ENCODE results near the gene SPTBN1. TPM values are rescaled to one million over a fixed set of nuclear protein-coding genes. Genes with fewer than 3 reads are reported as not detected.

Gene SPTBN1
- total RNA-seq, 2 donors from 2014 or later, result 179 to 194 TPM

- no peak for DNase-seq
- Mint-ChIP-seq H3K27ac (no peak overlapping the region), H3K4me1 (peaks cover 8% of the 10 kb centered on the region), H3K9me3 (no peaks in the 10 kb centered on the region), H3K36me3 (ENCODE audit: low read depth) (peaks cover 21% of the 10 kb centered on the region), H3K27me3 (ENCODE audit: insufficient read depth) (no peaks in the 10 kb centered on the region), H3K4me3 (no peak overlapping the region)
- no peak overlapping the region for H3K4me3 ChIP-seq (ENCODE audit: low read length)
- H3K4me1 ChIP-seq (ENCODE audit: control insufficient read depth, insufficient read depth, low read length), result no peaks in the 10 kb centered on the region
- no peak overlapping the region for H3K9ac ChIP-seq (ENCODE audit: extremely low read depth, low read length, poor library complexity, severe bottlenecking)
- WGBS, 2 experiments (ENCODE audit: insufficient coverage in 1 of 2, insufficient read length in 1 of 2), result 96 to 100% methylated on average over 3 to 4 of the region's 4 CpGs
- TF ChIP-seq CTCF (conservative IDR thresholded peaks at IDR 0.05), result no peak
- no peak overlapping the region for H3K27ac ChIP-seq (ENCODE audit: low read depth, low read length)
- H3K9me3 ChIP-seq (ENCODE audit: control insufficient read depth, low read length), result no peaks in the 10 kb centered on the region
- peaks cover 18% of the 10 kb centered on the region for H3K36me3 ChIP-seq (ENCODE audit: control insufficient read depth, insufficient read depth, low read length)
- H3K27me3 ChIP-seq (ENCODE audit: control insufficient read depth, insufficient read depth, low read length, poor library complexity, severe bottlenecking), result no peaks in the 10 kb centered on the region
Observed at GRCh38 chr2:54523324-54523959, 67.3 kb downstream of the SPTBN1 start.

DNA sequence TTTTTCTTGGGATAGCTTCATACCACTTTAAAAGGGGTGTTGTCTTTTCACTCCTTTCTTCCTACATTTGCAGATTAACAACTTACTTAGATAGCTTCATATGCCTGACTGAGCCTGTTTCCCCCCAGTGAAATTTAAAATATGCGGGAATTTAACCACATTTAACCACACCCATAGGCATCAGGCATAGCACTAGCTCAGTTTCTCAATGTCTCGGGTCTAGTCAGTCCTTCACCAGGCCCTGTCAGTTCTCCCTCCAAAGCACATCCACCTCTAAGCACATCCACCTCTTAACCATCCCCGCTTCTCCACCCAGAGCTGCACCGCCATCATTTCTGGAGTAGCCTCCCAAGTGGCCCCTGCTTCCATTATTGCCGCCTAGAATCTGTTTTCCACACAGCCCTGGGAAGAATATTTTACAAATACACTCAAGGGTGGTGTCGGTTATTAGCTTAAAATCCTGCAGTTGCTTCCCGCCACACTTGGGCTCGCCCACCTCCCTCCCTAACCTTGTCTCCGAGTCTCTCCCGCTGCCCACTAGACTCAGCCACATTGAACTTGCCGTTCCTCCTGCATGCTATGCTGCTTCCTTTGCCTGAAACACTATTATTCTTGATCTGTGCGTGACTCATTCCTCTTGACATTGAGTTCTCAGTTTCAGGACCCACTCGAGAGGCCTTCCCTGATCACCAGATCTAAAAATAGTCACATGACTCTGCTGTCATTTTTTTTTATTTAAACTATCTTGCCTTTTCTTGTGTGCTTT lies 68.3 kb downstream of the SPTBN1 start:
- Mint-ChIP-seq H3K27ac (no peak overlapping the region), H3K9me3 (no peaks in the 10 kb centered on the region), H3K27me3 (ENCODE audit: insufficient read depth) (no peaks in the 10 kb centered on the region), H3K4me3 (no peak overlapping the region), H3K36me3 (ENCODE audit: low read depth) (peaks cover 29% of the 10 kb centered on the region), H3K4me1 (peaks cover 3% of the 10 kb centered on the region)
- no peak for TF ChIP-seq CTCF (conservative IDR thresholded peaks at IDR 0.05)
- Histone ChIP-seq H3K36me3 (ENCODE audit: control insufficient read depth, insufficient read depth, low read length) (peaks cover 21% of the 10 kb centered on the region), H3K4me1 (ENCODE audit: control insufficient read depth, insufficient read depth, low read length) (no peaks in the 10 kb centered on the region), H3K4me3 (ENCODE audit: low read length) (no peak overlapping the region), H3K9ac (ENCODE audit: extremely low read depth, low read length, poor library complexity, severe bottlenecking) (no peak overlapping the region), H3K27ac (ENCODE audit: low read depth, low read length) (no peak overlapping the region), H3K9me3 (ENCODE audit: control insufficient read depth, low read length) (no peaks in the 10 kb centered on the region), H3K27me3 (ENCODE audit: control insufficient read depth, insufficient read depth, low read length, poor library complexity, severe bottlenecking) (no peaks in the 10 kb centered on the region)
- DNase-seq, result no peak
- WGBS, 2 experiments (ENCODE audit: insufficient coverage in 1 of 2, insufficient read length in 1 of 2), result 94 to 95% methylated on average over 12 to 13 of the region's 13 CpGs

- H3K27me3 ChIP-seq (ENCODE audit: control insufficient read depth, insufficient read depth, low read length, poor library complexity, severe bottlenecking), result no peaks in the 10 kb centered on the region
- Mint-ChIP-seq H3K36me3 (ENCODE audit: low read depth) (peaks cover 30% of the 10 kb centered on the region), H3K27me3 (ENCODE audit: insufficient read depth) (no peaks in the 10 kb centered on the region), H3K27ac (no peak overlapping the region), H3K4me1 (no peaks in the 10 kb centered on the region), H3K4me3 (no peak overlapping the region), H3K9me3 (no peaks in the 10 kb centered on the region)
- no peak overlapping the region for H3K9ac ChIP-seq (ENCODE audit: extremely low read depth, low read length, poor library complexity, severe bottlenecking)
- TF ChIP-seq CTCF (conservative IDR thresholded peaks at IDR 0.05), result no peak
- H3K9me3 ChIP-seq (ENCODE audit: control insufficient read depth, low read length), result no peaks in the 10 kb centered on the region
- no peak overlapping the region for H3K4me3 ChIP-seq (ENCODE audit: low read length)
- WGBS, 2 experiments (ENCODE audit: insufficient coverage in 1 of 2, insufficient read length in 1 of 2), result 96 to 97% methylated on average over 3 to 9 of the region's 9 CpGs
- no peak for DNase-seq
- no peaks in the 10 kb centered on the region for H3K4me1 ChIP-seq (ENCODE audit: control insufficient read depth, insufficient read depth, low read length)
- peaks cover 21% of the 10 kb centered on the region for H3K36me3 ChIP-seq (ENCODE audit: control insufficient read depth, insufficient read depth, low read length)
- H3K27ac ChIP-seq (ENCODE audit: low read depth, low read length), result no peak overlapping the region
Observed at GRCh38 chr2:54525321-54525720, 69.2 kb downstream of the SPTBN1 start.

Data from endodermal cell (in vitro differentiated cells).